Loucy (cell line): ENCODE data around the gene FITM1.

Experiments
- H2AFZ ChIP-seq: fragments of 200-600 bp; sonication (generic); 2 replicates; pipeline ENCODE4 v1.6.0; 2016; ENCODE audit warnings: antibody characterized with exemption, mild to moderate bottlenecking, low read length, moderate library complexity
- H3F3A ChIP-seq: fragments of 200-600 bp; 2 replicates; pipeline ENCODE4 v1.6.0; 2016; ENCODE audit warnings: antibody characterized with exemption, low read depth, mild to moderate bottlenecking
- H3K27me3 ChIP-seq: fragments of 200-600 bp; sonication (generic); 2 replicates; pipeline ENCODE4 v1.6.1; 2014; ENCODE audit warnings: low read length, mild to moderate bottlenecking; ENCODE audit not compliant: insufficient read depth, poor library complexity, severe bottlenecking
- H3K36me3 ChIP-seq: fragments of 200-600 bp; sonication (generic); 2 replicates; pipeline ENCODE4 v1.6.1; 2016; ENCODE audit warnings: low read length; ENCODE audit not compliant: insufficient read depth
- H3K4me1 ChIP-seq: fragments of 200-600 bp; sonication (generic); 2 replicates; pipeline ENCODE4 v1.5.1; 2014; ENCODE audit warnings: low read length, mild to moderate bottlenecking; ENCODE audit not compliant: insufficient read depth, poor library complexity, severe bottlenecking
- H3K4me2 ChIP-seq: fragments of 200-600 bp; sonication (generic); 2 replicates; pipeline ENCODE4 v1.6.0; 2014; ENCODE audit warnings: antibody characterized with exemption, low read length, low read depth, mild to moderate bottlenecking; ENCODE audit not compliant: poor library complexity, severe bottlenecking
- H3K4me3 ChIP-seq: fragments of 200-600 bp; sonication (generic); 2 replicates; pipeline ENCODE4 v1.5.1; 2014; ENCODE audit warnings: low read length, mild to moderate bottlenecking, mixed read lengths; ENCODE audit not compliant: poor library complexity, severe bottlenecking
- H3K79me2 ChIP-seq: fragments of 200-600 bp; sonication (generic); 2 replicates; pipeline ENCODE4 v1.6.1; 2014; ENCODE audit warnings: low read length; ENCODE audit not compliant: insufficient read depth
- H3K9ac ChIP-seq: fragments of 200-600 bp; sonication (generic); 2 replicates; pipeline ENCODE4 v1.6.0; 2014; ENCODE audit warnings: mild to moderate bottlenecking, low read depth, low read length, moderate library complexity; ENCODE audit not compliant: poor library complexity, severe bottlenecking
- H3K9me2 ChIP-seq: fragments of 200-600 bp; sonication (generic); replicated peaks from 2 replicates; pipeline ENCODE4 v1.6.1; 2016; ENCODE audit warnings: low read depth, low read length, mixed read lengths
- H3K9me3 ChIP-seq: fragments of 200-600 bp; sonication (generic); 2 replicates; pipeline ENCODE4 v1.6.1; 2014; ENCODE audit warnings: mild to moderate bottlenecking, antibody characterized with exemption, low read length, low read depth; ENCODE audit not compliant: insufficient read depth
- H4K20me1 ChIP-seq: fragments of 200-600 bp; sonication (generic); 2 replicates; pipeline ENCODE4 v1.6.0; 2014; ENCODE audit warnings: antibody characterized with exemption, low read length, mild to moderate bottlenecking; ENCODE audit not compliant: insufficient read depth, poor library complexity, severe bottlenecking
- CTCF ChIP-seq: fragments of 200-600 bp; sonication (generic); conservative IDR thresholded peaks from 2 replicates; pipeline ENCODE4 v1.5.1; 2014; ENCODE audit warnings: mild to moderate bottlenecking, antibody characterized with exemption, low read length
- EZH2phosphoT487 ChIP-seq: fragments of 200-600 bp; IDR thresholded peaks from 2 replicates; pipeline ENCODE4 v1.6.1; 2018; ENCODE audit warnings: antibody characterized with exemption, mild to moderate bottlenecking, moderate library complexity, borderline replicate concordance

Gene FITM1

GRCh38 chr14:24126939-24127338 is 3.5 kb upstream of the FITM1 start:
- H3K79me2 ChIP-seq = no peaks in the 10 kb centered on the region

GRCh38 chr14:24127673-24128072 is 2.8 kb upstream of the FITM1 start:
- Histone ChIP-seq H3K9me3 (no peaks in the 10 kb centered on the region), H3K9me2 (no peaks in the 10 kb centered on the region), H3K36me3 (peaks cover 4% of the 10 kb centered on the region; the same call in 1 of the 2 replicates), H3K4me1 (peaks cover 14% of the 10 kb centered on the region), H3K79me2 (no peaks in the 10 kb centered on the region), H3K4me3 (no peak overlapping the region), H3F3A (no peaks in the 10 kb centered on the region), H3K27me3 (no peaks in the 10 kb centered on the region), H4K20me1 (no peaks in the 10 kb centered on the region), H2AFZ (no peak overlapping the region), H3K4me2 (no peak overlapping the region), H3K9ac (no peak overlapping the region)
- TF ChIP-seq CTCF (no peak), EZH2phosphoT487 (no peak)

More at GRCh38 chr14:24126939-24127338, 3.5 kb upstream of the FITM1 start:
- H3K4me3 ChIP-seq = no peak overlapping the region
- no peaks in the 10 kb centered on the region for H4K20me1 ChIP-seq
- H2AFZ ChIP-seq = no peak overlapping the region
- TF ChIP-seq EZH2phosphoT487 = no peak
- no peak for TF ChIP-seq CTCF
- H3K9ac ChIP-seq = no peak overlapping the region
- peaks cover 7% of the 10 kb centered on the region; the same call in 1 of the 2 replicates for H3K36me3 ChIP-seq
- no peaks in the 10 kb centered on the region for H3K9me2 ChIP-seq
- no peaks in the 10 kb centered on the region for H3K9me3 ChIP-seq
- no peak overlapping the region for H3K4me2 ChIP-seq
- no peaks in the 10 kb centered on the region for H3K27me3 ChIP-seq
- H3K4me1 ChIP-seq = peaks cover 8% of the 10 kb centered on the region
- H3F3A ChIP-seq = no peaks in the 10 kb centered on the region

- no peaks in the 10 kb centered on the region for H4K20me1 ChIP-seq
- H3K9ac ChIP-seq = no peak overlapping the region
- no peak overlapping the region for H2AFZ ChIP-seq
Measured at GRCh38 chr14:24129410-24129998, 955 bp upstream of the FITM1 start.

More at GRCh38 chr14:24129410-24129998, 955 bp upstream of the FITM1 start:
- H3K9me3 ChIP-seq = no peaks in the 10 kb centered on the region
- no peak overlapping the region for H3K4me3 ChIP-seq
- no peaks in the 10 kb centered on the region for H3K27me3 ChIP-seq
- peaks cover 15% of the 10 kb centered on the region for H3K4me1 ChIP-seq
- no peak overlapping the region for H3K4me2 ChIP-seq
- no peaks in the 10 kb centered on the region for H3K79me2 ChIP-seq
- no peaks in the 10 kb centered on the region for H3K36me3 ChIP-seq
- no peaks in the 10 kb centered on the region for H3K9me2 ChIP-seq
- TF ChIP-seq EZH2phosphoT487 (no peak), CTCF (no peak)
- no peaks in the 10 kb centered on the region for H3F3A ChIP-seq
